Muscle layer of colon (tissue), 2 donors: Measurements from ENCODE around the gene TFIP11.

ENCODE experiments used
- H3K27ac ChIP-seq: one replicate; pipeline ENCODE4 v1.7.0; 2013; ENCODE audit warnings: low read depth, mild to moderate bottlenecking, low read length, moderate library complexity
- H3K27me3 ChIP-seq, 2 donors: one replicate each; pipeline ENCODE4 v1.7.0; 2013; ENCODE audit warnings: low read length in 2 of 2, mild to moderate bottlenecking in 2 of 2; ENCODE audit not compliant: insufficient read depth in 2 of 2, control insufficient read depth in 1 of 2
- H3K36me3 ChIP-seq: one replicate; pipeline ENCODE4 v1.7.0; 2013; ENCODE audit warnings: mild to moderate bottlenecking, low read length; ENCODE audit not compliant: insufficient read depth
- H3K4me1 ChIP-seq: one replicate; pipeline ENCODE4 v1.7.0; 2013; ENCODE audit warnings: mild to moderate bottlenecking, low read length; ENCODE audit not compliant: insufficient read depth
- H3K4me3 ChIP-seq, 2 donors: one replicate each; pipeline ENCODE4 v1.7.0; 2013; ENCODE audit warnings: low read length in 2 of 2, low read depth in 1 of 2, mild to moderate bottlenecking in 1 of 2, moderate library complexity in 1 of 2
- H3K9ac ChIP-seq: one replicate; pipeline ENCODE4 v1.7.0; 2013; ENCODE audit warnings: low read length
- H3K9me3 ChIP-seq: one replicate; pipeline ENCODE4 v1.7.0; 2013; ENCODE audit warnings: mild to moderate bottlenecking, low read length
- donor health status: abdominal sarcoma.
- donor health status: Adenocarcinoma of cecum.

The TFIP11 gene

DNA sequence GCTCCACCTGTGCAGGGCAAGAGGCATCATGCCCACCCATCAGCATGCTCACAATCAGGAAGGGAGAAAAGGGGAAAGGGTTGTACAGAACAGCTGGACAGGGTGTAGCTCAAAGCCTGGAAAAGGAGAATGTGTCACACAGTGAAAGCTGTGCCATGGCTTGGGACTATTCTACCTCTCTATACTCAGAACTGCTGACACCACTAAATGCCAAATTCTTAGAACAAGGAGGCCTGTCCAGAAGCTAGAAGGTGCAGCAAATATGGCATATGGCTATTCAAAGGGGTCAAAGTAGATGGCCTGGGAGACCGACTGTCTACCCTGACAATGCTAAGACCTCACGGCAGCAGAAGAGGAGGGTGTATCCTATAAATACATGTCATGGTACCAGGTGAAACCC lies 41.5 kb downstream of the TFIP11 start:
- H3K27ac ChIP-seq, result no peak overlapping the region

DNA sequence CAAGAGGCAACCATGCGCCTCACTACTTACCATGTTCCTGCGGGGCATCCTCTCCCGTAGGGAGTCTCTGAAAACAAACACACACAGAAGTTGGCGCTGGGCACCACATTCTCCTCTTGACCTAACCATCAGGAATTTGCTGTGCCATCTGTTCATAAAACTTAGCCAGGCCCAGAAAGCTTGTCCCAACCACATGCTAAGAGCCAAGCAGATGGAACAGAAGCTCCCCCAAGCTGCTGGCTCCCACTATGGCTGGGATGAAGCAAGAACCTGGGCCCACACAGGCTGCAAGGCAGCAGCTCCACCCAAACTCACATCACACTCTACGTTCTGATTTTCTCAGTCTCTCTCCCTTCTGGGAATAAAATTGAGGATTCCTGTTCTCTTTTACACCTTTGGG lies 46.1 kb downstream of the TFIP11 start:
- Histone ChIP-seq H3K27me3 (no peaks in the 10 kb centered on the region), H3K4me3 (no peak overlapping the region), H3K4me1 (peaks cover 17% of the 10 kb centered on the region), H3K9me3 (no peaks in the 10 kb centered on the region), H3K27ac (no peak overlapping the region), H3K36me3 (peaks cover 72% of the 10 kb centered on the region), H3K9ac (no peak overlapping the region)

More for the DNA sequence above, 41.5 kb downstream of the TFIP11 start:
- Histone ChIP-seq H3K36me3 (peaks cover 79% of the 10 kb centered on the region), H3K27me3 (no peaks in the 10 kb centered on the region), H3K9ac (no peak overlapping the region), H3K9me3 (no peaks in the 10 kb centered on the region), H3K4me1 (no peaks in the 10 kb centered on the region), H3K4me3 (no peak overlapping the region)

GRCh38 chr22:26464312-26464711 lies 48.0 kb downstream of the TFIP11 start:
- H3K27me3 ChIP-seq, result no peaks in the 10 kb centered on the region
- H3K9ac ChIP-seq, result no peak overlapping the region
- no peak overlapping the region for H3K4me3 ChIP-seq
- peaks cover 64% of the 10 kb centered on the region for H3K36me3 ChIP-seq
- peaks cover 17% of the 10 kb centered on the region for H3K4me1 ChIP-seq
- no peak overlapping the region for H3K27ac ChIP-seq
- H3K9me3 ChIP-seq, result no peaks in the 10 kb centered on the region

DNA sequence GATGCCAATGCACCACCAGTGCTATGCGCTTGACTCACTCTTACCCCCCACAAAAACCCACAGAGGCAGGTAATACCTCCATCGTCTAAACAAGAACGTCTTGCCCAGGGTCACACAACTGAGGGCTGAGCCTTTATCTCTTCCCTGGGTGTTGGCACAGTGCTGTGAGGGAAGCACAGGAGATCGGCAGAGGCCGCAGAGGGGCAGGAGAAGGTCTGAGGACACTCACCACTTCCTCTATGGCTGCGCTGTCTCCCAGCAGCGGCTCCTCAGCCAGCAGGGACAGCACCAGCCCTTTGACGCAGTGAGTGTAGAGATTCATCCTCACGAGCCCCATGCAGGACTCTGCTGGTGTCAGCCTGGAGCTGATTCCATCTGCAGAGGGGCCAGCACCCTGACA lies 48.6 kb downstream of the TFIP11 start:
- H3K9ac ChIP-seq, result no peak overlapping the region
- no peaks in the 10 kb centered on the region for H3K27me3 ChIP-seq
- peaks cover 17% of the 10 kb centered on the region for H3K4me1 ChIP-seq
- H3K27ac ChIP-seq, result no peak overlapping the region
- H3K4me3 ChIP-seq, result no peak overlapping the region
- peaks cover 62% of the 10 kb centered on the region for H3K36me3 ChIP-seq
- H3K9me3 ChIP-seq, result no peaks in the 10 kb centered on the region

DNA sequence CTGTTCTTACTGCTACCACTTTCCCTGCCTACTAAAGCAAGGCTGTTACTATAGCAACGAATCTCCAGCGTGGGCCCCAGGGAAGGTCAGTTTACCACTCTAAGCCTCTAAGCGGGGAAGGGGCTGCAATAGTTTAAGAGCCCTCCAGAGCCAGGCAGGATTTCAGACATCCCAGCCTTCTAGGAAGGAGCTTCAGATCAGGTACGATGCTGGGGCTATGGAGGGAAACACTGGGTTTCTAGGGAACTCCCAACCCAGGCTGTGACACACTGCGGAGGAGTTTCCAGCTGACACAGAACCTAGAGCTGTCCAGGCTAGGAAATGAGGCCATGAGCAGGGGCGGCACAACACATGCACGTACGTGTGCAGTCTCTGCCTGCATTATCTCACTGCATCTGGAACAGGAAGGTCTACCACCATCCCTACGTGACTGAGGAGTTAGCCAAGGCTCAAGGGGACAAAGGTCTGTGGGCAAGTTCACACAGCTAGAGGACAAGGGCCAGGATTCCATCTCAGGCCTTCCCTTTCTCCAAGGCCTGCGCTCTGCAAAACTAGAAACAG lies 49.1 kb downstream of the TFIP11 start:
- Histone ChIP-seq H3K36me3 (peaks cover 60% of the 10 kb centered on the region), H3K27ac (no peak overlapping the region), H3K9me3 (no peaks in the 10 kb centered on the region), H3K4me1 (peaks cover 17% of the 10 kb centered on the region), H3K27me3 (no peaks in the 10 kb centered on the region), H3K9ac (no peak overlapping the region), H3K4me3 (no peak overlapping the region)

DNA sequence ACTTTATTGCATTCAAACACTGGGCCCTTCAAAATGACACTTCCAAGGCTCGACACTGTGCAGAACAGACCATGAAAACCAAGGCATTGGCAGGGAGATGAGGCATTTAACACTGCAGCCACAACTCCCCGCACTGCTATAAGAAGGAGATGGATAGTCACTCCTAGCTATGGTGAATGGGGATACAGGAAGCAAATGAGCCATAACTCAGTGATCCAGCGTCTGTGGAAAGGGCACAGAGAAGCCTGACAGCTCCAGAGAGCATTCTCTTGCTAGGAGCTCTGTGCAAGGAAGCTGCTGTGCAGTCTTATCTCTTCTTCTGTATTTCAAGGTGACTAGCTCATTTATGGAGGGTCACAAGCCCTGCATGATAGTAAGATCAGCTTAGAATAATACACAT lies 49.6 kb downstream of the TFIP11 start:
- Histone ChIP-seq H3K27ac (no peak overlapping the region), H3K9ac (no peak overlapping the region), H3K36me3 (peaks cover 62% of the 10 kb centered on the region), H3K27me3 (no peaks in the 10 kb centered on the region), H3K9me3 (no peaks in the 10 kb centered on the region), H3K4me3 (no peak overlapping the region), H3K4me1 (peaks cover 17% of the 10 kb centered on the region)

GRCh38 chr22:26462051-26462450 lies 50.2 kb downstream of the TFIP11 start:
- Histone ChIP-seq H3K4me1 (peaks cover 17% of the 10 kb centered on the region), H3K9ac (no peak overlapping the region), H3K9me3 (no peaks in the 10 kb centered on the region), H3K4me3 (no peak overlapping the region), H3K36me3 (peaks cover 62% of the 10 kb centered on the region), H3K27me3 (no peaks in the 10 kb centered on the region), H3K27ac (no peak overlapping the region)

- peaks cover 17% of the 10 kb centered on the region for H3K4me1 ChIP-seq
- no peak overlapping the region for H3K9ac ChIP-seq
- no peak overlapping the region for H3K27ac ChIP-seq
- H3K36me3 ChIP-seq, result peaks cover 55% of the 10 kb centered on the region
- no peaks in the 10 kb centered on the region for H3K27me3 ChIP-seq
- H3K4me3 ChIP-seq, result no peak overlapping the region
- no peaks in the 10 kb centered on the region for H3K9me3 ChIP-seq
Observed at GRCh38 chr22:26461188-26461810, 51.0 kb downstream of the TFIP11 start.

DNA sequence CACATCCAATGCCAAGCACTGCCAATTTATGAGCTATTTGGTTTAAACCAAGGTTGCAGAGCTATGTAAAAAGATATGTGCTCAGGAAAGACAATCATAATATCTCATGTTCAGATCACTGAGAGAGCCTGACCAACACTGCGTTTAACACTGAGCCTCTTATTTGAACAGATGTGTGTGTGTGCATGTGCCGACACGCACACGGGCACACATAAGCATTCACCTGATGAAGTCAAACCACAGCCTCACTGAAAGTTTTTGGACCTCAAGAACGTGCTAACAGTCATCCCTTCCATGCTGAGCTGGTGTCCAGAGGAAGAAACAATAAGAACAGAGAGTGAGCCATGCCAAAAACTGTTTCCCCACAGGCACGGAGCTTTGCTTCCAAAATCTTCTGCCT lies 52.1 kb downstream of the TFIP11 start:
- no peak overlapping the region for H3K9ac ChIP-seq
- no peak overlapping the region for H3K27ac ChIP-seq
- H3K4me1 ChIP-seq, result peaks cover 17% of the 10 kb centered on the region
- no peaks in the 10 kb centered on the region for H3K27me3 ChIP-seq
- no peaks in the 10 kb centered on the region for H3K9me3 ChIP-seq
- H3K4me3 ChIP-seq, result no peak overlapping the region
- H3K36me3 ChIP-seq, result peaks cover 44% of the 10 kb centered on the region

- peaks cover 8% of the 10 kb centered on the region for H3K4me1 ChIP-seq
- H3K9ac ChIP-seq, result no peak overlapping the region
- peaks cover 40% of the 10 kb centered on the region for H3K36me3 ChIP-seq
- H3K9me3 ChIP-seq, result no peaks in the 10 kb centered on the region
- no peak overlapping the region for H3K27ac ChIP-seq
- no peaks in the 10 kb centered on the region for H3K27me3 ChIP-seq
- H3K4me3 ChIP-seq, result no peak overlapping the region
Observed at GRCh38 chr22:26457661-26458272, 54.5 kb downstream of the TFIP11 start.

DNA sequence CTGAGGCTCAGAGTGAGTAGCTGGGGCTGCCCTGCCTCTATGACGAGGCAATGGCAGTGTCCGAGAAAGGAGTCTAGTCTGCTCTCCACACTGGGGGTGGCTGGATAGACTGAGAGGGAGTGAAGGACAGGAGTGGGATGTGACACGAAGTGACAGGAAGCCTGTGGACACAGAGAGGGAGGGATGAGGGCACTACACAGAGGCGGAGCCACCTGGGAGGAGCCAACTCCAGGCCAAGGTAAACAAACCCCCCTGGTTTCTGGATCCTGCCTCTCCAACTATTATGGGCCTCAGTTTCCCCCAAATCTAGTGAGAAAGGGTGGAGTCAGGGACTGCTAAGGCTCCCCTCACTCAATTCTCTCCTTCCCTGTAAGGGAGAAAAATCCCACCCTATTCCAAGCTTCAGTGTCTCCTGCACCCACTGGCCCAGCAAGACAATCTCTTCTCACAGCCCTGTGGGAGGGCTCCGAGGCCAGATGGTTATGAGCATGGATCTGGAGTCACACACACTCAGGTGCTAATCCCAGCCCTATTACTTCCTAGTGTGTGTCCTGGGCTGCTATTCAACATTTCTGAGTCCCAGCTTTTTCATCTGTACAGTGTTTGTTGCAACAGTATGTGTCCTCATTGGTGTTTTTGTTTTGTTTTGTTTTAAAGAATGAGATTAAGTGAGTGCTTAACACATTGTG lies 58.3 kb downstream of the TFIP11 start:
- no peaks in the 10 kb centered on the region for H3K9me3 ChIP-seq
- no peak overlapping the region for H3K4me3 ChIP-seq
- H3K9ac ChIP-seq, result no peak overlapping the region
- peaks cover 55% of the 10 kb centered on the region for H3K36me3 ChIP-seq
- no peaks in the 10 kb centered on the region for H3K4me1 ChIP-seq
- no peaks in the 10 kb centered on the region for H3K27me3 ChIP-seq
- H3K27ac ChIP-seq, result no peak overlapping the region
